ENCODE data around the gene TK1. TPM values are rescaled to one million over a fixed set of nuclear protein-coding genes. Genes with fewer than 3 reads are reported as not detected.

TK1 gene
- total RNA-seq, 1 donor from 2014 or later: 6.6 TPM

DNA sequence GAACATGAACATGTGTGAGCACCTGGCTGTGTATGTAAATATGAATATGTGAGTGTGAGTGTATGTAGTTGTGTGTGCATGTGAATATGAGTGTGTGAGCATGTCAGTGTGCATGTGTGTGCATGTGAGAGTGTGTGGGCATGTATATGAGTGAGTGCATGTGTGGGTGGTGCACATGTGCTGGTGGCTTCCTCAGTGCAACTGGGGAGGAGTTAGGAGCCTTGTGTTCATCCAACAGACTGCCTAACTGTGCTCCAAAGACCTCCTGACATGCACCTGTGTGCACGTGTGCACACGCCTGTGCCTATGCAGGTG lies 46.0 kb upstream of the TK1 start:
- peaks cover 33% of the 10 kb centered on the region for H3K27me3 ChIP-seq (ENCODE audit: low read depth)
- no peak overlapping the region for H3K4me3 ChIP-seq
- no peak for DNase-seq
- no peak for ATAC-seq
- H3K36me3 ChIP-seq: no peaks in the 10 kb centered on the region
- TF ChIP-seq CTCF (IDR thresholded peaks at IDR 0.05): no peak
- H3K9me3 ChIP-seq: no peaks in the 10 kb centered on the region
- peaks cover 7% of the 10 kb centered on the region for H3K4me1 ChIP-seq
- intact Hi-C loops (cut with DNase I): no loop called here
- no peak overlapping the region for H3K27ac ChIP-seq

GRCh38 chr17:78231991-78232858 lies 45.4 kb upstream of the TK1 start:
- H3K4me3 ChIP-seq: no peak overlapping the region
- H3K36me3 ChIP-seq: no peaks in the 10 kb centered on the region
- H3K27me3 ChIP-seq (ENCODE audit: low read depth): peaks cover 33% of the 10 kb centered on the region
- H3K9me3 ChIP-seq: no peaks in the 10 kb centered on the region
- H3K4me1 ChIP-seq: peaks cover 7% of the 10 kb centered on the region
- ATAC-seq (peak; percentile 11 to 14), DNase-seq (no peak)
- H3K27ac ChIP-seq: no peak overlapping the region
- TF ChIP-seq CTCF (IDR thresholded peaks at IDR 0.05): no peak
- intact Hi-C loops (cut with DNase I): no loop called here

DNA sequence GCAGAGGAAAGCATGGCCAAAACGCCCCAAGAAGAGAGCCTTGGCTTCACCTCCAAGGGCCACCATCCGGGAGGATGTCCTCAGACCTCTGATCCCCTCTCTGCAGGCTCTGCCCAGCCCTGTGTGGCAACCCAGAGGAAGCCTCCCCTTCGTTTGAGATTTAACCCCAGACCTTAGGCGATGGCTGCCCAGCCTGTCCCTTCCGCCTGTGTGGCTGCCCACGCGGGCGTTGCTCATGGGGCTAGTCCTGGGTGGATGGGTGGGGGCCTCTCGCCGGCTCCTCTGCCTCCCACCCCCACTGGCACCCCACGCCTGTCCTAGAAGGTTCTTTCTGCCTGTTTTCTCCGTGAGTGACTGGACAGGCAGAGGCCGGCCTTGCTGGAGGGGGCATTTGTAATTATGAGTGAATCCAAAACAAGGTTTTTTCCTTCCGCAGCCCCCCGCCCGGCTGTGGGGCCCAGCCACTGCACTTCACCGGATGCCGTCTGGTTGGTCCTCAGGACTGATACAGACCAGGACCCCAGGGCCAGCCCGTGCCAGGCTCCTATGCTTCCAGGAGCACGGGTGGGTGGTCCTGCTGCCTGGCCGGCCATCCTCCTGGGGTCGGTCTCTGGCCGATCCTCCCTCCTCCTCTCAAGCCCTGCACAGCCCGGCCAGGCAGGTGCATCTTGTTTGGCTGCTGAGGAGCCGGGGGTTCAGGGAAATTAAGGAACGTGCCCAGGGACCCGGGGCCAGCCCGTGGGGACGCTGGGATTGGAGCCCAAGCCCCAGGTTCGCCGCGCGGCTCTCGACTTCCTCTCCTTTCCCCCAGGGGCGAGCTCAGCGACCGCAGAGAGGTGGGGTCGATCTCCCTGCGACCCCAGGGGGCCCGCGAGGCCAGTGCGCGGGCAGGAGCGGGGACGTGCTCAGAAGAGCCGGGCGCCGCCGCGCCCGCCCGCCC lies 44.4 kb upstream of the TK1 start, which contains the start of gene TMEM235:
Gene TMEM235, plus strand, starts transcription at position 636 of the 940 bp plus-strand sequence. CDS start 393 bp downstream, outside the sequence.
- Histone ChIP-seq H3K9me3 (no peaks in the 10 kb centered on the region), H3K27me3 (ENCODE audit: low read depth) (peaks cover 33% of the 10 kb centered on the region), H3K4me1 (peaks cover 7% of the 10 kb centered on the region), H3K27ac (no peak within 1 kb of the TSS), H3K4me3 (no peak within 1 kb of the TSS), H3K36me3 (no peaks in the 10 kb centered on the region)
- DNase-seq: no peak
- intact Hi-C loops (cut with DNase I): no loop called here
- no peak for ATAC-seq
- TF ChIP-seq CTCF (IDR thresholded peaks at IDR 0.05): no peak

- ATAC-seq: no peak
- intact Hi-C loops (cut with DNase I): no loop called here
- no peak for TF ChIP-seq CTCF (IDR thresholded peaks at IDR 0.05)
These were observed 43.6 kb upstream of the TK1 start for GRCh38 chr17:78230252-78230962.

GRCh38 chr17:78228176-78228575 lies 41.3 kb upstream of the TK1 start:
- DNase-seq (no peak), ATAC-seq (no peak)
- H3K36me3 ChIP-seq: no peaks in the 10 kb centered on the region
- no peak for TF ChIP-seq CTCF (IDR thresholded peaks at IDR 0.05)
- H3K9me3 ChIP-seq: no peaks in the 10 kb centered on the region
- H3K4me1 ChIP-seq: peaks cover 18% of the 10 kb centered on the region
- no peak overlapping the region for H3K4me3 ChIP-seq
- peaks cover 28% of the 10 kb centered on the region for H3K27me3 ChIP-seq (ENCODE audit: low read depth)
- intact Hi-C loops (cut with DNase I): no loop called here
- H3K27ac ChIP-seq: no peak overlapping the region

More at GRCh38 chr17:78230252-78230962, 43.6 kb upstream of the TK1 start:
- Histone ChIP-seq H3K9me3 (no peaks in the 10 kb centered on the region), H3K27me3 (ENCODE audit: low read depth) (peaks cover 33% of the 10 kb centered on the region), H3K36me3 (no peaks in the 10 kb centered on the region), H3K27ac (no peak overlapping the region), H3K4me1 (peaks cover 7% of the 10 kb centered on the region), H3K4me3 (no peak overlapping the region)
- no peak for DNase-seq
